Gastroesophageal sphincter (tissue), 4 donors: ENCODE measurements around the gene SMCO4. TPM values are rescaled to one million over a fixed set of nuclear protein-coding genes. Genes with fewer than 3 reads are reported as not detected.

Experiments used
- ATAC-seq: fragments of 150-250 bp; one replicate; pipeline ENCODE4 v1.9.1; 2016; ENCODE audit warnings: mild to moderate bottlenecking, moderate library complexity
- H3K27ac ChIP-seq, 4 donors: fragments of 200-600 bp; sonication (generic) in 3 of 4; 1 replicate in 3 of 4; 2 replicates in 1 of 4; pipeline ENCODE4 v1.5.1; 2016 to 2019
- H3K27me3 ChIP-seq: fragments of 200-600 bp; sonication (generic); one replicate; pipeline ENCODE4 v1.5.1; 2019
- H3K36me3 ChIP-seq, 2 donors: fragments of 200-600 bp; sonication (generic); one replicate each; pipeline ENCODE4 v1.5.1; 2019; ENCODE audit warnings: control low read depth in 1 of 2
- H3K4me1 ChIP-seq, 3 donors: fragments of 200-600 bp; sonication (generic); 1 replicate in 2 of 3; 2 replicates in 1 of 3; pipeline ENCODE4 v1.5.1; 2016 to 2019; ENCODE audit warnings: control low read depth in 2 of 3
- H3K4me3 ChIP-seq, 2 donors: fragments of 200-600 bp; sonication (generic); one replicate each; pipeline ENCODE4 v1.5.1; 2019; ENCODE audit warnings: mild to moderate bottlenecking in 1 of 2, moderate library complexity in 1 of 2
- H3K9me3 ChIP-seq, 3 donors: fragments of 200-600 bp; sonication (generic); one replicate each; pipeline ENCODE4 v1.5.1; 2017 to 2019; ENCODE audit warnings: control low read depth in 2 of 3
- CTCF ChIP-seq, 4 experiments: fragments of 200-600 bp in 2 of 4; fragments of 450-650 bp in 2 of 4; sonication (generic) in 1 of 4; IDR thresholded peaks; one replicate each; pipeline ENCODE4 v1.5.1; 2017 to 2019; ENCODE audit warnings: antibody characterized with exemption in 4 of 4, mild to moderate bottlenecking in 2 of 4, moderate library complexity in 2 of 4
- EP300 ChIP-seq: sonication (generic); formaldehyde crosslinking; IDR thresholded peaks from one replicate; pipeline ENCODE4 v1.6.1; 2017; ENCODE audit warnings: antibody characterized with exemption, mild to moderate bottlenecking
- POLR2A ChIP-seq, 2 donors: fragments of 450-650 bp; IDR thresholded peaks; one replicate each; pipeline ENCODE4 v1.6.1; 2017; ENCODE audit warnings: antibody characterized with exemption in 2 of 2, mild to moderate bottlenecking in 2 of 2, moderate library complexity in 1 of 2
- POLR2AphosphoS5 ChIP-seq: sonication (generic); formaldehyde crosslinking; IDR thresholded peaks from one replicate; pipeline ENCODE4 v1.6.1; 2017; ENCODE audit warnings: antibody characterized with exemption
- WGBS, 2 donors: methylation state at CpG; one replicate each; pipeline ENCODE4 v1.1.5; 2018; ENCODE audit warnings: low coverage in 1 of 2; 5-methylcytosine and 5-hydroxymethylcytosine counted together
- total RNA-seq, 4 donors: library from RNA; depleted of rRNA; stranded (reverse); fragments of >200 nt; gene quantifications; one replicate each; pipeline ENCODE4 v1.1.0, GENCODE V29; 2016

SMCO4 gene
- total RNA-seq, 4 donors from 2014 or later: 5.6 to 15.5 (median 11.6) TPM

DNA sequence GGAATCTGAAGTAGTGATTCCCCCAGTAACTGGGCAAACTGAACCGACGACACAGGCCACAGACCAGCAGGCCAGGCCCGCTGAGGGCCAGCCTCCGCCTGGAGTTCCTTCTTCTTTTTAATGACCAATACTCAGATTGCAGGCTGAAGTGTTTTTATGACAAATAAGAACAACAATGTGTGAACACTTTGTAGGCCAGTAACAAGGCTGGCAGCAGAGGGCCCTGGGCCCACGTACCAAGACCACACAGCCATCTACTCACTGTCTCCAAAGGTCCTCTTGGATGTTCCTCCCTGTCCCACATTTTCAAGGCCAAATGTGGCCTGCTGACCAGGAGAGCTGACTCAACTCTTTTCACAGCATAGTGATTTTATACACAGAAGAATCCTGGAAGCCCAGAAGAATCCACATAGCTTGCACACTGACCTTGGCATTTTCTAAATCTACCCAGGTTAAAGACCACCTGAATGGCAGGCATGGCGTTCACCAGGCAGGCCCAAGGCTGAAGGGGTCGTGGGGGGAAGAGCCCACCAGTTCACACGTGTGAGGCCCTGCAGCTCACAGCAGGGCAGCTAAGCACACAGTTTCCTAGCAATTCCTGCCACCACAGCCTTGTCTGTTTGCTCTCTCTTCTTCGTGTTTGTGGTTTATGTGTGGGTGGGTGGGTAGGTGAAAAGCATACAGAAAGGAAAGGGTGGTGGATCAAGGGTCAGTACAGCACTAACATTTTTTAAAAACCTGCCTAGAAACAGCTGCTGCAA lies 13.3 kb downstream of the SMCO4 start:
- H3K4me3 ChIP-seq: no peak overlapping the region
- ATAC-seq: peak; percentile 32
- H3K27ac ChIP-seq: peak overlapping the region; percentile 17 to 76 (median 68)
- no peaks in the 10 kb centered on the region for H3K36me3 ChIP-seq
- no peaks in the 10 kb centered on the region for H3K27me3 ChIP-seq
- no peak for TF ChIP-seq CTCF (IDR thresholded peaks at IDR 0.05)
- peaks cover 0 to 43% (median 19%) of the 10 kb centered on the region in 3 donors for H3K4me1 ChIP-seq
- WGBS, 2 donors: 66 to 73% methylated on average over 4 to 8 of the region's 9 CpGs
- no peaks in the 10 kb centered on the region for H3K9me3 ChIP-seq

DNA sequence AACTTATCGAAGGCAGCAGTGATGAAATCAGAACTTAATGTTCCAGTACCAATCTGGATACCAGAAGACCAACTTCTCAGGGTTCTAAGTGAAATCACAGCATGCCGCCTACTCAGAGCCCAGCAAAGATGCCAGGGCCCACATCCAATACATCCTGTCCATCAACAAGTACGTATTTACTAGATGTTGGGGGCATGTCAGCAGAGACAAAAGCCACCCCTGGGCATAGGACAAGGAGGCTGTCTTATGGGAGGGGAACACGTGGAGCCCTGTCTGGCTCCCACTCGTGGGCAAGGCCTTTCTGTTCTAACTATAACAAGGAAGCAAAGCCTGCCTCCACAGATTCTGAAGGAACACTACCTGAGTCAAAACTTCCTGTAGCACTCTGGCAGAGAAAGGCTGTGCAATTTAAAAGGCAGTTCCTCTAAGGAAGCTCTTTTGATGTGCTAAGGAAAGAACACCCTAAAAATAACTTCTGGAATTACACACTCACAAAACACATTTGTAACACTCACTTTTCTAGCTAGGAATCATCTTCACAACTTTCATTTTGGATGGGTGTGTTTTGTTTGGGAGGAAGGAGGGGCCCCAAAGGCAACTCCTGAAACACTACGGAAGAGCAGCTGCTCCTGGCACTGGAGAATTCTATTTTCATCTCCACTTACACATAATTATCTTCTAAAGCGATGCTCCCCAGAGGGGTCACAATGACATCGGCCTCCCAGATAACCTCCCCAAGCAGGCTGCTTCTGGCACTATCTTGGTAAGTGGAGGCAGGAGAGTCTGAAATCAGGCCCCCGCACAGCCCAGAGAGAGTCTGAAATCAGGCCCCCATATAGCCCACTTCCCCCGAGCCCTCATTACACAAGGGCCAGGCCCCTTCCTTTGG lies 14.2 kb downstream of the SMCO4 start:
- WGBS, 2 donors: 60 to 100% methylated on average over 1 to 5 of the region's 10 CpGs
- no peak overlapping the region for H3K4me3 ChIP-seq
- H3K27ac ChIP-seq: peak overlapping the region; percentile 17 to 76 (median 68)
- TF ChIP-seq POLR2AphosphoS5 (peak; percentile 19), EP300 (no peak)
- no peaks in the 10 kb centered on the region for H3K9me3 ChIP-seq
- no peaks in the 10 kb centered on the region for H3K36me3 ChIP-seq
- H3K27me3 ChIP-seq: no peaks in the 10 kb centered on the region
- ATAC-seq: peak; percentile 17
- peaks cover 0 to 44% (median 19%) of the 10 kb centered on the region in 3 donors for H3K4me1 ChIP-seq

GRCh38 chr11:93528252-93528651 lies 14.9 kb downstream of the SMCO4 start:
- Histone ChIP-seq H3K4me3 (no peak overlapping the region), H3K27me3 (no peaks in the 10 kb centered on the region), H3K36me3 (no peaks in the 10 kb centered on the region), H3K27ac (peak overlapping the region in 3 of 4 donors; percentile 67 to 76 (median 68)), H3K4me1 (peaks cover 0 to 44% (median 19%) of the 10 kb centered on the region in 3 donors), H3K9me3 (no peaks in the 10 kb centered on the region)
- WGBS, 2 donors: 55 to 64% methylated on average over 3 to 4 of the region's 4 CpGs
- TF ChIP-seq POLR2A (IDR thresholded peaks at IDR 0.05) (no peak), POLR2AphosphoS5 (no peak), CTCF (IDR thresholded peaks at IDR 0.05) (no peak), EP300 (no peak)
- peak; percentile 50 for ATAC-seq

DNA sequence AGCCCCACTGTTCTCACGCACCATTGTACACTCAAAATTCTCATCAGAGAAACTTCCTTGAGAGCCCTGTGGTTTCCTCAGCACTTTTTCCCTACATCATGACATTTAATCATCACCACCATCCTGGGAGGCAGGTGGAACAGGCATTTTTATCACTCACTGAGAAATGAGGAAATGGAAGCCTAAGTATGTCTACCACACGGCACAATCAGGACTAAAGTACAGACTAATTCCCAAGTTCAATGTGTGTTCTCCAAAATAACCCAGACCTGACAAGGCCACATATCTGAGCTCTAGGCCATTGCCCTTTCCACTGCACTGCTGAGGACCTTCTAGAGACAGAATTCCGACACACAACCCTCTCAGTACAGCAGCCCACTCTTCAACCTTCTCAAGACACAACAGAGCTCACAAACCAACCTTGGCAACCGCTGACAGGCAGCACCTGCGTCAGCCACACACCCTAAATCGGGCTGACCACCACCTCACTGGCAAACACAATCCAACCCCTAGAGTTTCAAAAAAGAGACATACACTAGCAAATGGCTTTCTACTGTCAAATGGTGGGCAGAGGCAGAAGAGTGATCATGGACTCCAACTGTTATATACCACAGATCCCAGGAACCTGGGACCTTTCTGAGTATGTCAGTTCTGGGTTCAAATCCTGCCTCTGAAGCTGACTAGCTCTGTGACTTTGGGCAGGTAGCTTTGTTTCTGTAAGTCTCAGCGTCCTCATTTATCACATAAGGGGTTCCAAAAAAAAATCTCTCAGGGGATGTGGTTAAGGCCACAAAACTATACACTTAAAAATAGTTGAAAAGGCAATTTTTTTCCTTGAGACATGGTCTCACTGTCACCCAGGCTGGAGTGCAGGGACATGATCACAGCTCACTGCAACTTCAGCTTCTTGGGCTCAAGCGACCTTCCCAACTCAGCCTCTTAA lies 16.3 kb downstream of the SMCO4 start:
- no peak overlapping the region for H3K4me3 ChIP-seq
- H3K36me3 ChIP-seq: peaks cover 0 to 10% of the 10 kb centered on the region in 2 donors
- H3K4me1 ChIP-seq: peaks cover 0 to 44% (median 19%) of the 10 kb centered on the region in 3 donors
- H3K9me3 ChIP-seq: no peaks in the 10 kb centered on the region
- H3K27me3 ChIP-seq: no peaks in the 10 kb centered on the region
- ATAC-seq: no peak
- TF ChIP-seq EP300: no peak
- no peak for TF ChIP-seq POLR2AphosphoS5
- no peak for TF ChIP-seq CTCF (IDR thresholded peaks at IDR 0.05)
- no peak for TF ChIP-seq POLR2A (IDR thresholded peaks at IDR 0.05)
- WGBS, 2 donors: 84 to 99% methylated on average over 4 to 6 of the region's 8 CpGs
- H3K27ac ChIP-seq: no peak overlapping the region

DNA sequence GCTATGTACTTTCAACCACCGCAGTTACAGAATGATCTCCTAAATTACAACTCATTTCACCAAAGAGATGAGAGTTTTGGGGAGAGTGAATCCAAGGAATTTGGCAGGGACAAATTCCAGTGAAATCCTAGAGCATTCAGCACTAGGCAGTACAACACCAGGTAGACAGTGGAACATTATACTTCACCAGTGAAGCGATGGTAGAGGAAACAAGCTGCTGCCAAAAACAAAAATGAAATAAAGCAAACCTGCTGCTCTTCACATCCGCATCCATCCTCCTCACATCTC lies 16.9 kb downstream of the SMCO4 start:
- Histone ChIP-seq H3K27me3 (no peaks in the 10 kb centered on the region), H3K9me3 (no peaks in the 10 kb centered on the region), H3K27ac (no peak overlapping the region), H3K4me1 (peaks cover 0 to 44% (median 19%) of the 10 kb centered on the region in 3 donors), H3K36me3 (peaks cover 0 to 10% of the 10 kb centered on the region in 2 donors), H3K4me3 (no peak overlapping the region)
- no peak for ATAC-seq
- no peak for TF ChIP-seq EP300
- TF ChIP-seq CTCF (IDR thresholded peaks at IDR 0.05): no peak
- no peak for TF ChIP-seq POLR2AphosphoS5
- WGBS, 2 donors: 64 to 94% methylated on average over 2 to 3 of the region's 3 CpGs
